Naive B cell (primary cell): ENCODE results near the gene USP25. TPM values are rescaled to one million over a fixed set of nuclear protein-coding genes. Genes with fewer than 3 reads are reported as not detected.
A peak's percentile ranks its signal among the peaks of the same experiment; 100 is the strongest.

Source experiments
- ATAC-seq, 2 donors: fragments of 150-1000 bp; cut with Tn5 transposase; 2 replicates each; pipeline ENCODE4 v1.10.0; 2021; ENCODE audit warnings: low read depth in 2 of 2, mild to moderate bottlenecking in 2 of 2, moderate library complexity in 2 of 2
- DNase-seq: peaks from one replicate; pipeline ENCODE4 v3.0.0; 2022
- H3K27ac Mint-ChIP-seq, 6 donors: one replicate each; pipeline ENCODE4 v1.8.0; 2020 to 2022; ENCODE audit warnings: mild to moderate bottlenecking in 6 of 6, mixed read lengths in 6 of 6, moderate library complexity in 5 of 6, inconsistent platforms in 2 of 6
- H3K27me3 Mint-ChIP-seq, 3 donors: one replicate each; pipeline ENCODE4 v1.8.0; 2021 to 2022; ENCODE audit warnings: mixed read lengths in 3 of 3, mild to moderate bottlenecking in 1 of 3
- H3K36me3 Mint-ChIP-seq, 2 donors: one replicate each; pipeline ENCODE4 v1.8.0; 2020 to 2022; ENCODE audit warnings: mixed read lengths in 2 of 2, inconsistent platforms in 1 of 2, mild to moderate bottlenecking in 1 of 2
- H3K4me1 Mint-ChIP-seq, 3 donors: one replicate each; pipeline ENCODE4 v1.8.0; 2020 to 2022; ENCODE audit warnings: mixed read lengths in 3 of 3, inconsistent platforms in 1 of 3, mild to moderate bottlenecking in 1 of 3, moderate library complexity in 1 of 3
- H3K4me3 Mint-ChIP-seq, 8 donors: one replicate each; pipeline ENCODE4 v1.8.0; 2020 to 2022; ENCODE audit warnings: mild to moderate bottlenecking in 8 of 8, mixed read lengths in 8 of 8, moderate library complexity in 8 of 8, inconsistent platforms in 2 of 8
- H3K9me3 Mint-ChIP-seq, 7 donors: one replicate each; pipeline ENCODE4 v1.8.0; 2020 to 2022; ENCODE audit warnings: mixed read lengths in 7 of 7, mild to moderate bottlenecking in 5 of 7, inconsistent platforms in 2 of 7, moderate library complexity in 1 of 7
- polyA plus RNA-seq, 6 donors: library from polyadenylated mRNA; unstranded; fragments of 300-500 nt; fragmentation: Illumina TruSeq; gene quantifications; one replicate each; pipeline ENCODE4 v1.2.3, GENCODE V29; 2021; ENCODE audit warnings: low read depth in 6 of 6

Gene USP25
- polyA plus RNA-seq, 6 donors from 2014 or later: 9.7 to 19.7 (median 13.3) TPM

DNA sequence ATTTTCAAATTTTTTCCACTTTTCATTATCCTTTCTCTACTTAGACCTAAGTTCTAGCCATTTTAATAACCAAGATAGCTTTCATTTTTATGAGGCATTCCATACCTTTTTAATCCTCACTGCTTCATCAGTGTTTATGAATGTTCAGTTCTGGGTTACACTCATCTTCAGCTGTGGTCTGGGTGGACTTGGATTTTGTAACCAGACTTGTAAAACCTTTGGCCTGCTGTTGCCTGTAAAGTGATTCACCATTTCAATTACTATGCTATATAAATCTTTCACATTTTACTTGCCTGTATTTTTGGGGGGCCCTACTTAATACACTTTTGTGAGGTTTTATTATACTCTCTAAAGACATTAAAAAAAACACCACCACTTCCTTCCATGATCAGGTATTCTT, 46.2 kb downstream of the USP25 start:
- ATAC-seq (no peak), DNase-seq (no peak)
- Mint-ChIP-seq H3K9me3 (peaks cover 0 to 3% (median 0%) of the 10 kb centered on the region in 7 donors), H3K27ac (peak overlapping the region in 2 of 6 donors; percentile 4 to 20), H3K4me3 (peak overlapping the region in 1 of 8 donors; percentile 37), H3K4me1 (peaks cover 16 to 36% (median 26%) of the 10 kb centered on the region in 3 donors), H3K36me3 (peaks cover 19 to 23% of the 10 kb centered on the region in 2 donors), H3K27me3 (no peaks in the 10 kb centered on the region)

DNA sequence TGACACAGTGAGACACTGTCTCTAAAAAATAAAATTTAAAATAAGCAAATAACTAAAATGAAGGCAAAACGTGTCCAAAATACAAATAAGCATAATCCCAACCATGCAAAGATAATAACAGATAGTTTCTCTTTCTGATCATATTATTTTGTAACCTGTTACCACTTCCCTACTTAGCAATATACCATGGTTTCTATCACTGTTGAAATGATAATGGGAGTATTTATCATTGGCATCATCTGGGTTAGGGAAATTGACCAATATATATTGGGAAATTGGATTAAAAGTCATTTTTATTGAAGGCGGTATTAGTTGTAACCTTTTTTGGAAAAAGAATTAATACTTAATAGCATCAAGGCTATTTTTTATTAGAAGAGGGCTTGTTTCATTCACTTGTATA, 47.0 kb downstream of the USP25 start:
- peaks cover 17 to 33% (median 25%) of the 10 kb centered on the region in 3 donors for H3K4me1 Mint-ChIP-seq
- peaks cover 23 to 24% of the 10 kb centered on the region in 2 donors for H3K36me3 Mint-ChIP-seq
- H3K27me3 Mint-ChIP-seq: no peaks in the 10 kb centered on the region
- no peak overlapping the region for H3K27ac Mint-ChIP-seq
- DNase-seq: no peak
- peaks cover 0 to 5% (median 0%) of the 10 kb centered on the region in 7 donors for H3K9me3 Mint-ChIP-seq
- no peak for ATAC-seq
- no peak overlapping the region for H3K4me3 Mint-ChIP-seq

DNA sequence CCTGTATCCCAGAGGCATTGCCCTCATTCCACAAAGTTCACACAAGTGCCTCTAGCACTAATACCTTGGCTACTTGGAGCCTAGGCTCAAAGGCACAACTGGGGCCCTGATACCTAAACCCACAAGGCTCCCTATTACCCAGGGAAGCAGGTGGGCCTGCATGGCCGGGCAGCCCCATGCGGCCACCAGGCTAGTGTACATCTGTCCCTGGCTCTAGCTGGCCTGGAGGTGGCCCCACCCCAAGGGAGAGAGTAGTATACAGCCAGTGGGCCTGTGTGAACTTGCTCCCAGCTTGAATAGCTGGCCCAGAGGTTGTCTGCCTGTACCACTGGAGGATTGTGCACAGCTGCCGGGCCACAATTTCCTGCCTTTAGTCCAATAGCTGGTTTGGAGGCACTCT, 52.2 kb downstream of the USP25 start:
- peaks cover 22 to 25% of the 10 kb centered on the region in 2 donors for H3K36me3 Mint-ChIP-seq
- peaks cover 16 to 21% (median 18%) of the 10 kb centered on the region in 3 donors for H3K4me1 Mint-ChIP-seq

DNA sequence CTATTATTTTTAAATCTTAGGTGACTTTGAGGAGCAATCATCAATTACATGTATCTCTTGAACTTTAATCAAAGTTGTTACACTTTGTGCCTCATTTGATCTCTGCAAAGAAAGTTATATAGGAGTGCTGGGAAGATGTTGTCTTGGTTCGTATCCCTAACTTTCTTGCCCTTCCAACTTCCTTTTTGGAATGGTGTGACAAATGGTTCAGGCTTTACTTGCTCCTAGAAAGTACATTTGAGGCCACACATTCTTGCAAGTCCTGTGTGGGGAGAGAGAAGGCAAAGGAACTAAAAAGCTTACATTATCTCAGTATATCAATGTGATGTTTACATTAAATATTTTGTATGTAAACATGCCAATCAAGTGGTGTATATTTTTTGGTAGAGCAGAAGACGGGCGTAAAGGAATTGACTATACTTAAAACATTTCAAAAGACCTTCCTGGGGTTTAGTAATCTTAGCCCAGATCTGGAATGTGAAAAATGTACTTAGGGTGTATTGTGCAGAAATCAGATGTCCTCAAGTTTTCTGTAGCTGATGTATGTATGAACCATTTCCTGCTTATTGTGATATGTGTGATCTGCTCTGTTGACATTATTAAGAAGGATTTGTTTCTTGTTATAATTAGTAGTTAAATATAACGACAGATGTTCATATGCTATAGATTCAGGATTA, 59.2 kb downstream of the USP25 start:
- no peak overlapping the region for H3K27ac Mint-ChIP-seq
- H3K27me3 Mint-ChIP-seq: no peaks in the 10 kb centered on the region
- H3K9me3 Mint-ChIP-seq: peaks cover 0 to 3% (median 0%) of the 10 kb centered on the region in 7 donors
- H3K36me3 Mint-ChIP-seq: no peaks in the 10 kb centered on the region
- H3K4me1 Mint-ChIP-seq: peaks cover 0 to 18% (median 5%) of the 10 kb centered on the region in 3 donors
- ATAC-seq: no peak
- H3K4me3 Mint-ChIP-seq: no peak overlapping the region
- DNase-seq: no peak

More for the DNA sequence above, 52.2 kb downstream of the USP25 start:
- Mint-ChIP-seq H3K4me3 (no peak overlapping the region), H3K9me3 (peaks cover 0 to 5% (median 0%) of the 10 kb centered on the region in 7 donors), H3K27ac (no peak overlapping the region), H3K27me3 (no peaks in the 10 kb centered on the region)
- no peak for ATAC-seq
- no peak for DNase-seq

DNA sequence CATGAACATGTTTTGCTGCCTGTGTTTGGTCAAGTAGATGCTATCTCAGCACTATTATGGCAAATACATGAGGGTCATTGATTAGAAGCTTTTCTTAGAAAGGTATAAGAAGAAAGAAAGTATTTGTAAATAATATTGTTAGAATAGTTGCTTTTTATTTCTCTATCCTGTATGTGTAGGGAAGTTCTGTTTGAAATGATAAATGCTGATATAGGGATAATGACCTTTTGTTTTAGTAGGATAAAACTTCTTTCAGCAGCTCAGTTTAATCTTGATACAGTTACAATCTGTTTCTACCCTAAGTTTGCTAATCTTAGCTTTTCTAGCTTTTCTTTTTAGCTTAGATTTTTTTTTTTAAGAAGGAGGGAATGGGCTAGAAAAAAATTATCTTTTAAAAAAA, 63.3 kb downstream of the USP25 start:
- H3K36me3 Mint-ChIP-seq: peaks cover 0 to 15% of the 10 kb centered on the region in 2 donors

DNA sequence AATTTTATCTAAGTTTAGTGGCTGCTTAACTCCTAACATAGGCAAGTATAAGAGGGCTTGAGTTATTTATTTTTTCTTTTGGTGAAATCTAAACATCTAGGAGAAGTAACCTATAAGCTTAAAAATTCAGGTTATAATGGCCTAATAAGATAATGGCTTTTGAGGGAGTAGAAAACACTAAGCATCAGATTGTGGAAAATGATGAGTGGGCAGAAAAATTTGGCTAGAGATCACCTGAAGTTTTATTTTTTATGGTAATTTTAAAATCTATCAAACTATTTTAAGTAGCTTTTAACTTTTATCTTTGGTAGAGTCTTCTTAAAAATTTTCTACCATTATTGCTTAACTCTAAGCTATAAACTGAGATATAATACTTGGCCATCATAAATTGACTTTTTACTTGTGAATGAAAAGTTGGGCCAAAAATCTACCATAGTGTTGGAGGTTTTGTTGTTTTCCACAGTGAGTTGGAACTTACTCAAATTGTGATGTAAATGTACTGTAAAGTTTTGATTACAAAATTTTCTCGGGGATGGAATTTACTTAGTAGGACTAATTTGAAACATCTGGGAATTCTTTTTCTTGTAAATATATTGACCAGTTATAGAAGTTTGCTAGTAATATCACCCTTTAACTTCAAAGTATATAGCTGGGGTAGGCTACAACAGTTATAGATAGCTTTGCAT, 63.9 kb downstream of the USP25 start:
- ATAC-seq: no peak
- Mint-ChIP-seq H3K27me3 (no peaks in the 10 kb centered on the region), H3K4me1 (peaks cover 13 to 34% (median 26%) of the 10 kb centered on the region in 3 donors), H3K4me3 (no peak overlapping the region), H3K9me3 (no peaks in the 10 kb centered on the region), H3K36me3 (peaks cover 0 to 15% of the 10 kb centered on the region in 2 donors), H3K27ac (peak overlapping the region in 2 of 6 donors; percentile 19 to 30)
- DNase-seq: no peak

More for the DNA sequence above, 63.3 kb downstream of the USP25 start:
- ATAC-seq (no peak), DNase-seq (no peak)
- H3K9me3 Mint-ChIP-seq: no peaks in the 10 kb centered on the region
- H3K27ac Mint-ChIP-seq: no peak overlapping the region
- peaks cover 13 to 34% (median 22%) of the 10 kb centered on the region in 3 donors for H3K4me1 Mint-ChIP-seq
- H3K27me3 Mint-ChIP-seq: no peaks in the 10 kb centered on the region
- H3K4me3 Mint-ChIP-seq: no peak overlapping the region

DNA sequence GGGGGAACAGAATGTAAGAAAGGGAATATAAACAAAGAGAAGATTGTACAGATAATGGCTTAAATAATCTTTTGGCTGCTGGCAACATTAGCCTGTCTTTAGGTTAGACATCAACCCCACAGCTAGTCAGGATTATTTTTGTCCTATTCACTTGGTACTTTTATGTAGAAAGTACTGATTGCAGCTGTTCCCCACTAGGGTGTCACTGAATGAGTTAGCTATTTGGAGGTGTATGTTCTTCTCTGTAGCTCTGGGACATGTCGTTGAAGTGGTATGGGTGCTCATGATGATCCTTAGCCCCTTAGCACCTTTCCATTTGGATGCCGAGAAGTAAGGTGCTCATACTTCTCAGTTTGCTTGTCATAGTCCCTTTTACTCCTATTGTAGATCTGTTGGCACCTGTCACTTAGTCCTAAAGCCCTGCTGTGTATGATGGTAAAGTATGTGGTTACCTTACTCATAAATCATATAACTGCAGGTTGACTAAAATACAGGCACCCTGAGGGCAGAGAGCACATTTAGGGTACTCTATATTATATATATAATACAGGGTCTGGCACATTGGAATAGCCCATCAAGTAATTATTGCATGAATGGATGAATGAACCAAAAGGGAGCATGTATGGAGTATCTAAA, 64.6 kb downstream of the USP25 start:
- Mint-ChIP-seq H3K4me3 (no peak overlapping the region), H3K9me3 (no peaks in the 10 kb centered on the region), H3K27ac (peak overlapping the region in 4 of 6 donors; percentile 19 to 64 (median 38)), H3K27me3 (no peaks in the 10 kb centered on the region), H3K4me1 (peaks cover 13 to 30% (median 26%) of the 10 kb centered on the region in 3 donors), H3K36me3 (peaks cover 0 to 15% of the 10 kb centered on the region in 2 donors)
- no peak for DNase-seq
- no peak for ATAC-seq

DNA sequence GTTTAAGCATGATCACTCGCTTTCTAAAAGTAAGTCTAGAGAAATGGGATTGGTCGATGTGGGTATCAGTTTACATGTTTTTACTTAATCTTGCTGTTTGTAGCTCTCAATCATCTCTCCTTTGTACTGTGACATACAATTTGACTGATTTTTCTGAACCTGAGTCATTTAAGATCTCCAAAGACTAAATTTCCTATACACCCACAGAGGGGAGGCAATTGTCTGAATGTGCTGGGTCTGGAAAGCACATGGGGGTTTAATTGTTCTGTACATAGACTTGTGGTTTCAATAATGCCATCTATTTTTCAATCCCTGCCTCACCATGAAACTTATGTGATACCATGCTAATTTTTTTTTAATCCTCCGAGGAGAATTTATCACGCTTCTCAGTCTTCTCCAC, 65.8 kb downstream of the USP25 start:
- peaks cover 1 to 15% of the 10 kb centered on the region in 2 donors for H3K36me3 Mint-ChIP-seq
- H3K4me3 Mint-ChIP-seq: no peak overlapping the region

DNA sequence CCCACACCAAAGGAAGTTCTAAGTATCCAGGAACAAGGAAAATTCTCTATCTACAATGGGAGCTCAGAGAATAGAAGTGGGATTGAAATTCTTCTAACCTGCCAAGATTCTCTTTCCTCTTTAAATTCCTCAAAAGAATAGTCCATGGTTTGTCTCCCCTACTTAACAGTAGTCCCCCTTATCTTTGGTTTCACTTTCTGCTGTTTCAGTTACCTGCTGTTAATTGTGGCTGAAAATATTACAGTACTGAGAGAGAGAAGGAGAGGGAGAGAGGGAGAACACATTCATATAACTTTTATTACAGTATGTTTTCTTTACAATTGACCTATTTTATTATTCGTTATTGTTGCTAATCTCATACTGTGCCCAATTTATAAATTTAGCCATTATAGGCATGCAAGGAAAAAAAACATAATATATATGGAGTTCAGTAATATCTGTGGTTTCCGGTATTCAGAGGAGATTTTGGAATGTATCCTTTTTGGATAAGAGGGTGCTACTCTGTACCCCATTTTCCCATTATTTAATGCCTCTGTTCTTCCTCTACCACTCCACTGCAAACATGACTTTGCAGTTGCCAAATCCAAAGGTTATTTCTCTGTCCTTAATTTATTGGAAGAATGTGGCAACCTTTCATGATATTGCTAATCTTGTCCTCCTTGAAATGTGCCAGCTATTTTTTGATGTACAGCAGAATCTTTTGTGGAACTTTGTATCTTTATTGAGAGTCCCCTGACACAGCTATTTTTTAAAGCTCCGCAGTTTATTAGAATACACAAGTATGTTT, 68.0 kb downstream of the USP25 start:
- Mint-ChIP-seq H3K36me3 (peaks cover 15 to 16% of the 10 kb centered on the region in 2 donors), H3K4me3 (no peak overlapping the region), H3K4me1 (peaks cover 13 to 30% (median 26%) of the 10 kb centered on the region in 3 donors), H3K27ac (peak overlapping the region in 1 of 6 donors; percentile 27), H3K9me3 (no peaks in the 10 kb centered on the region), H3K27me3 (no peaks in the 10 kb centered on the region)
- DNase-seq (no peak), ATAC-seq (no peak)

More for the DNA sequence above, 65.8 kb downstream of the USP25 start:
- Mint-ChIP-seq H3K27me3 (no peaks in the 10 kb centered on the region), H3K4me1 (peaks cover 13 to 30% (median 26%) of the 10 kb centered on the region in 3 donors), H3K9me3 (no peaks in the 10 kb centered on the region), H3K27ac (peak overlapping the region in 3 of 6 donors; percentile 2 to 64 (median 64))
- DNase-seq (no peak), ATAC-seq (no peak)

DNA sequence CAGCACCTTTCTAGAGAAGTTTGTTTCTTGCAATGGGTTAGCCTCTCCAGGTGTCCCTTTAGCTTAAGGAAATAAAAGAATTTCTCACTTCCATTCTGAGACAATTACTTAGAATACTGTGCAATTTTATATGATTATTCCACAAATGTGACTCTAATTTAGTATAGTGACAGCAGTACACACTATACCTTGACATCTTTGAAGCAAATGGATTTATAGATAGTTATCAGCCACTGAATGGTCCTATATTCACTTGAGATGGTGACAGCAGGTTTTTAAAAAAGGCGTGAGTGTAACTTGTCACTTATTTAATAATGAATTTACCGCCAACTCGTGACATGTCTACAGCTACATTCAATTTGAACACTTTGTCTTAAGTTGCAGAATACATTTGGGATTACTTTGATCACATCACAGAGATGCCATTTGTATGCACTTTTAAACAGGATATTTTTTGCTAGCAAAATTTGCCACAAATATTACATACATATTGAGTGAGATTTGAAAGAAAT, 71.6 kb downstream of the USP25 start:
- ATAC-seq (no peak), DNase-seq (no peak)
- Mint-ChIP-seq H3K36me3 (peaks cover 7 to 16% of the 10 kb centered on the region in 2 donors), H3K27me3 (no peaks in the 10 kb centered on the region), H3K9me3 (no peaks in the 10 kb centered on the region), H3K27ac (no peak overlapping the region), H3K4me3 (no peak overlapping the region), H3K4me1 (peaks cover 5 to 23% (median 12%) of the 10 kb centered on the region in 3 donors)

DNA sequence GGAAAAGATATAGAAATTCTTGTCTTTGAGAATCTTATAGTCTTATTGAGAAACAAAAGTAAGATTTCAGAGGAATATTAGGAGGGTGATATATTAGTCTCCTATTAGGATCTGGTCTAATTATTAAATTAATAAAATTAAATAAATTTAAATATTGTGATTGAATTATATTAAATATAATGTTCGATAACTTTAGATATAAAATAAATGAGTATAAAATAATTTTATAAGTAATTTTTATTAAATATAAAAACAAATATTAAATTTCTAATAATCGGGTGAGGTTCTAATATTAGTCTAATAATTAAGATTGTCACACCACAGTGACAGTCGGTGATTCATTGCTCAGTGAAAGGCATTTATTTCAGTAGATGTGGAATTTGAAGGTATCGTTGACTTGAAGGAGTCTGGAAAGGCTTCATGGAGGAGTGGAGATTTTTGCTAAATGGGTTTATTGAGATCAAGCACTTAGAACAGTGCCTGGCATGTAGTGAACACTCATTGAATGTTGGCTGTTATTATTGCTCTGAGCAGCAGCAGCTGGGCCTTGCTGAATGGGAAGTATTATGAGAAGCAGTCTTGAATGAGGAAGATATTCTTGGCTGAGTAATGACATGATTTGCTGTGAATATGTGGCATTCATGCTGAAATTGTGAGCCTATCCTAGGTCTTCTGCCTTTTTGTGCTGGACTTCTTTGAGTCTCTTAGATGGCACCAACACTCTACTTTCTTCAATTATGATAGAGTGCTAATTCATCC, 74.6 kb downstream of the USP25 start:
- Mint-ChIP-seq H3K4me1 (peaks cover 0 to 6% (median 2%) of the 10 kb centered on the region in 3 donors), H3K9me3 (no peaks in the 10 kb centered on the region), H3K4me3 (no peak overlapping the region), H3K36me3 (peaks cover 16 to 30% of the 10 kb centered on the region in 2 donors), H3K27me3 (no peaks in the 10 kb centered on the region), H3K27ac (peak overlapping the region in 1 of 6 donors; percentile 78)
- DNase-seq: no peak
- ATAC-seq: no peak

DNA sequence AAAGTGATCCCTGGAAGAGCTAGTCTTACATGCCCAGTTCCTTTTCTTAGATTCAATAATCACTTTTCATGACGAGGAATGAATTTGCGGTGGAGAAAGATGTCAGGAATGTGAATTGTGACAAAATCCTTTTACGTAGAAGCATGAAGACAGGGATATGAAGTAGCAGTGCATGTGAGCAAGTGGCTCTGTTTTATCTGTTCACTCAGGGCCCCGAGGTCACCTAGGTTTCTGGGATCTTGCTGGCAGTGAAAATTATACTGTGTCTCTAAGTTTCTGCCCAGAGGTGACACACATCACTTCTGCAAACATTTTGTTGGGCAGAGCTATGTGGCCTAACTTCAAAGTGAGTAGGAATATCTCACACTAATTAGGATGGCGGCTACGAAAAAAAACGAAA, 79.3 kb downstream of the USP25 start:
- Mint-ChIP-seq H3K9me3 (peaks cover 7 to 15% (median 10%) of the 10 kb centered on the region in 7 donors), H3K27me3 (no peaks in the 10 kb centered on the region), H3K27ac (peak overlapping the region in 2 of 6 donors; percentile 12 to 17), H3K4me3 (no peak overlapping the region), H3K4me1 (peaks cover 0 to 6% (median 2%) of the 10 kb centered on the region in 3 donors), H3K36me3 (peaks cover 38 to 49% of the 10 kb centered on the region in 2 donors)
- ATAC-seq: no peak
- no peak for DNase-seq
